AML-193 (cell line): ENCODE results near the gene CEP290.
A peak's percentile ranks its signal among the peaks of the same experiment; 100 is the strongest.
"Not testable (repeated sequence)": the region's sequence is repeated elsewhere in the genome, so short reads cannot be mapped to it uniquely, and the experiment has no call there.

Source experiments
- DNase-seq, 2 experiments: peaks; one replicate each; lab custom pipeline; 2025; lab: John Stamatoyannopoulos, UW

CEP290 gene

GRCh38 chr12:88144546-88145468 is 2.9 kb upstream of the CEP290 start:
- DNase-seq, result no peak

GRCh38 chr12:88144037-88144436 is 2.1 kb upstream of the CEP290 start:
- no peak for DNase-seq

DNA sequence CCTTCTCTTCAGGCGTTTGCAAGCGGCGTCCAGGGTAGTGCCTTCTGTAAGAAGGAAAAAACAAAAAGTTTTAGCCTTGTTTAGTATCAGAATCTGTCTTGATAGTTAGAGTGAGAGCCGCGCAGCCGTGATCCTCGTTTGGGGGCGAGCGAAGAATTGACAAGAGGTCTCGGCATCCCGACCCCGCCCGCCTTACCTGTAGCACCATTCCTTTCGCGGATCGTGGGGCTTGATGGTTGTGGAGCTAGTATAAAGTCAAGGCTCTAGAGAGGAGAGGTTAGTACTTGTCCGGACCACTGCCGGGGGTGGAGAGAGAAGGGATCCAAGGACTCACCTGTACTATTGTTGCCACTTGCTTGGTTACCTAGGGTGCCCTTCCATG is 713 bp upstream of the CEP290 start:
- no peak for DNase-seq

GRCh38 chr12:88141425-88141773 is 489 bp downstream of the CEP290 start:
- no peak for DNase-seq

DNA sequence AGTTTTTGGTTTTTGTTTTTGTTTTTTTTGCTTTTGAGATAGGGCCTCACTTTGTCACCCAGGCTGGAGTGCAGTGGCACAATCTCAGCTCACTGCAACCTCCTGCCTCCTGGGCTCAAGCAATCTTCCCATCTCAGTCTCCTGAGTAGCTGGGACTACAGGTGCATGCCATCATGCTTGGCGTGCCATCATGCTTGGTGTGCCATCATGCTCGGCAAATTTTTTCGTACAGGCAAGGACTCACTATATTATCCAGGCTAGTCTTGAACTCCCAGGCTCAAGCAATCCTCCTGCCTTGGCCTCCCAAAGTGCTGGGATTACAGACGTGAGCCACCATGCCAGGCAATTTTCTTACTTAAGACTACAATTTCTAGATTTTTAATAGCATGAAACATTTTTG is 2.2 kb downstream of the CEP290 start:
- DNase-seq, result not testable (repeated sequence)

DNA sequence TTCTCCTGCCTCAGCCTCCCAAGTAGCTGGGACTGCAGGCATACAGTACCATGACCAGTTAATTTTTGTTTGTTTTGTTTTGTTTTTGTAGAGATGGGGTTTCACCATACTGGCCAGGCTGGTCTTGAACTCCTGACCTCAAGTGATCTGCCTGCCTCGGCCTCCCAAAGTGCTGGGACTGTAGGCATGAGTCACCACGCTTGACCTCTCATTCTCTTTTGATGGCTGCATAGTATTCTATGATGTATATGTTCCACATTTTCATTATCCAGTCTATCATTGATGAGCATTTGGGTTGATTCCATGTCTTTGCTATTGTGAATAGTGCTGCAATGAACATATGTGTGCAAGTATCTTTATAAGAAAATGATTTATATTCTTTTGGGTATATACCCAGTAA is 8.7 kb downstream of the CEP290 start:
- DNase-seq, result not testable (repeated sequence)

DNA sequence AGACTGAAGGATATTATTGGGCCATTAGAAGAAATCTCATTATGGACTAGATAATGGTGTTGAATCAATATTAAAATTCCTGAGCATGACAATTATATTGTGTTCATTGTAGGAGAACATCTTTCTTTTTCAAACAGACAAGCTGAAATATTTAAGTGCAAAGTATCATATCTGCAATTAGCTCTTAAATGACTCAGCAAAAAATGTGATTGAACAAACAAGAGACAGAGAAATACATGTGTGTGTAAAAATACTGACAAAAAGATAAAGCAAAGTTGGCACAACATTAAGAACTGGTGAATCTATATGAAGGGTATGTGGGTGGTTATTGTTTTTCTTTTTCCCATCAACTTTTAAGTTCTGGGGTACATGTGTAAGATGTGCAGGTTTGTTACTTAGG is 9.5 kb downstream of the CEP290 start:
- no peak for DNase-seq

GRCh38 chr12:88127855-88128254 is 14.0 kb downstream of the CEP290 start:
- no peak for DNase-seq

- no peak for DNase-seq
These were observed 14.8 kb downstream of the CEP290 start for GRCh38 chr12:88127099-88127498.

DNA sequence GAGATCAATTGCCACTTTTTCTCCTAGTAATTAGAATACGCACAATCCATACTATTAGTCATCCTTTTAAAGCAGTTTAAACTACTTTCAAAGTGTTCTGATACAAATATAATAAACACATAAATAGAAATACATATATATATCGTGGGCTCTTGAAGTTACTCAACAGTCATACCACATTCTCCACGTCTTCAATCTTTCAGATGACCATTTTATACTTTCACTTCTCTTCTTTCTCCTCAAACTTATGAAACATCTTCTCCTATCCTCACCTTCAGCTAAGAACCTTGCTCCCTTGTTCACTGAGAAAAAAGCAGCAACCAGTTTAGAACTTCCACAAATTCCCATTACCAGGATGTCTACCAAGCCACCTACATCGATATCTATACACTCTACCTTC is 19.2 kb downstream of the CEP290 start:
- no peak for DNase-seq

DNA sequence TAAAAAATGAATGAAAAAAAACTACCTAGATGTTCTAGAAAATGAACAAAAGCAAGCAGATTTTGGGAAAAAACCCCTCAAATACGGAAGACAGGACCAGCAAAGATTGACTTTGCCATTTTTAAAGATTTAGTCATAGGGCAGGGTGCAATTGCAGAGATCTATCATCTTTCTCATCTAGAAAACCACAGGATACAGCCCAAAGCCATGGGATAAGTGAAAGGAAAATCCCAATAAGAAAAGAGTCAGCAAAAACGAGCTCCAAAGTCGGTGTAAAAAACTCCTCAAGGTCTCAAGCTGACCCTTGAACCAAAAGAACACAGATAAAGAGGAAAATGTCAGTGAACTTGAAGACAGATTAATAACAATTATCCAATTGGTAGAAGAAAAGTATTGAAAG is 28.0 kb downstream of the CEP290 start:
- no peak for DNase-seq

GRCh38 chr12:88111074-88111652 is 30.7 kb downstream of the CEP290 start:
- peak in 1 of 2 experiments; percentile 29 for DNase-seq

GRCh38 chr12:88108021-88108420 is 33.9 kb downstream of the CEP290 start:
- no peak for DNase-seq

DNA sequence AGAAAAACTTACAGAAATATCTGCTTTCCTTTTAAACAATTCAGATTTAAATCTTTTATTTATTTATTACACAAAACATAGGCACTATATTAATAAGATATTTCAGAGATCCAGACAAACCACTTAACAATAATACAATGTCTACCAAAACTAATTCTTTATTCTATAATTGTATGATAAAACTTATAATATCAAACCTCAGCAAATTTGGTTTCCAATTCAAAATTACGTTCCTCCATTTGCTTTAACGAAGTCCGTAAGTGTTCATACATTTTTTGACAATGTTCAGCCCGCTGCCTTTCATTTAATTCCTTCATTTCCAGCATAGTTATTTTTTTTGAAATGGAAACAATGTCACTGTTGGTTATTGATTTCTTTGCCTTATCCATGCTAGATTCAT is 48.3 kb downstream of the CEP290 start:
- DNase-seq, result no peak

- DNase-seq, result no peak
These were observed 49.1 kb downstream of the CEP290 start for GRCh38 chr12:88092771-88093170.

DNA sequence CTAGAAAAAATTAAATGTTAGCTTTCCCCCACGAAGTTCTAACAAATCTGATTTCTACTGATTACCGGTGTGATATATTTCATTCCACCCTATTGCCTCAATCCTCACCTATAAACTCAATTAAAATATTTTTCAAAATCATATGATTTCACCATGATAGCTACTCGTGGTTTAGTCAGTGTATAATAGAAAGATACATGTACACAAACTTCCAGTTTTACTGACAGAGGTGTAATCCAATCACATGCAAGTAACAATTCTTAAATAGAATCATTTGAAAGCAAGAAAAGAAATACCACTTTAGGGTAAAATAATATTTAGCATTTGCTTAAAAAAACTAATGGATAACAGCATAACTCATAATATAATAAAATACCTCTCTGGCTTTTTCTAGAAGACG is 57.7 kb downstream of the CEP290 start:
- DNase-seq, result no peak

GRCh38 chr12:88083634-88084033 is 58.3 kb downstream of the CEP290 start:
- DNase-seq, result no peak

DNA sequence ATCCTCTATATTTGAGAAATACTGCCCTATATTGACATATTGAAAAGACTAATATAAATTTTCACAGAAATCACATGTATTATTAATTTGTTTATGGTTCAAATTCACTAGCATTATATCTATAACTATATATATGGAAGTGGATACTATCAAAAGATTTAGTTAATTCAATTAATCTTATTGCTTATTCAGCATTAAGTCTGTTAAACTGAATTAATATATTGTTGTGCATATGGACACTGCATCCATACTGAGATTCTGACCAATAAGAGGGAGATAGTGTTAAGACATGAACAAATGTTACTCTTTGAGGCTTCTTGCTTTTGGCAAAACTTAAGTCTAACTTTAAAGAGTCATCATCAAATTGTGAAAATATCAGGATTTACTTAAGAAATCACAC is 60.6 kb downstream of the CEP290 start:
- no peak for DNase-seq

DNA sequence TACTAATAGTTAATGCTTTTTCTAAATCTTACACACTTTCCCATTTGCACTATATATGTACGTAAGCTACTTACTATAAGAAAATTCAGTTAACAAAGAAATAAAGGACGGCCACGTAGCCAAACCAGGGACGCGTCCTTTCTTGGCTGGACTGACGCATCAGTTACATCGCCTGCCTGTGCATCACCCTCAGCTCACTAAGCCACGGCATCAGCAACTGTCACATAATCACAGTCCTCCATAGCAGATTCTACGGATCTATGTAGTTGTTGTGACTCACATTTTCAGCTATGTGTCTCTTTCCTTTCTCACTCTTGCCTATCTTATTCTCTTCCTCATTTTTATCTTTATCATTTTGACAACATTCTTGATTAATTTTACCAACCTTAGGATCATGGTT is 74.6 kb downstream of the CEP290 start:
- no peak for DNase-seq

- no peak for DNase-seq
These were observed 78.5 kb downstream of the CEP290 start for GRCh38 chr12:88063375-88063774.

DNA sequence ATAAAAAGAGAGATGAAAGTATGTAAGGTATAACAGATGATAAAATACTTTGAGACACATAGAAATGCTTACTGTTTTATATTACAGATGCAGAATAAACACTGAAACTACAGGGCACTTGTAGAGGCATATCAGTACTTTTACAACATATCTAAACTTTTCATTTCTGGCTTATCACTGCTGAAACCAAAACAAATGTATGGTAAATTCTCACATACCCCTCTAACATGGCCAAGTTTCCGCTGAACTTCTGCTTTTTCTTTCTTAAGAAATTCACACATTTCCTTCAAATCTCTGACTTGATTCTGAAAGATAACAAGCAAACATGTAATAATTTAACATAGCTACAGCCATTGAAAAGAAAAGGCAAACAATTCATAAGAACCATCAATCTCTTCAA is 79.4 kb downstream of the CEP290 start:
- no peak for DNase-seq

DNA sequence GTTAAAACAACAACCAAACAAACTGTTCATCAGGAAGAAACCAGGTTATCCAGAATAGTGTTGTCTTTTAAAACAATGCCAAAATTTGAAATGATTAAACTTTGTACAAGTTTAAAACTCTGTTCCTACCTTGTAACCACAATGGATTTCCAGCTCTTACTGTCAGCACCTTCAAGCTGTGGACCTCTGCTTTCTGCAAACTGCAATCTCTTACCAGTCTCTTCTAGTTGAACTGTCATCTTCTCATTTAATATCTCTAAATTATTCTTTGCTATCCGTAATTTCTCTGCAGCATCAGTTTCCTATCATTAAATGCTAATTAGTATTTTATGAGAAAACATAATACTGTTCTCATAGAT is 83.2 kb downstream of the CEP290 start:
- no peak for DNase-seq

DNA sequence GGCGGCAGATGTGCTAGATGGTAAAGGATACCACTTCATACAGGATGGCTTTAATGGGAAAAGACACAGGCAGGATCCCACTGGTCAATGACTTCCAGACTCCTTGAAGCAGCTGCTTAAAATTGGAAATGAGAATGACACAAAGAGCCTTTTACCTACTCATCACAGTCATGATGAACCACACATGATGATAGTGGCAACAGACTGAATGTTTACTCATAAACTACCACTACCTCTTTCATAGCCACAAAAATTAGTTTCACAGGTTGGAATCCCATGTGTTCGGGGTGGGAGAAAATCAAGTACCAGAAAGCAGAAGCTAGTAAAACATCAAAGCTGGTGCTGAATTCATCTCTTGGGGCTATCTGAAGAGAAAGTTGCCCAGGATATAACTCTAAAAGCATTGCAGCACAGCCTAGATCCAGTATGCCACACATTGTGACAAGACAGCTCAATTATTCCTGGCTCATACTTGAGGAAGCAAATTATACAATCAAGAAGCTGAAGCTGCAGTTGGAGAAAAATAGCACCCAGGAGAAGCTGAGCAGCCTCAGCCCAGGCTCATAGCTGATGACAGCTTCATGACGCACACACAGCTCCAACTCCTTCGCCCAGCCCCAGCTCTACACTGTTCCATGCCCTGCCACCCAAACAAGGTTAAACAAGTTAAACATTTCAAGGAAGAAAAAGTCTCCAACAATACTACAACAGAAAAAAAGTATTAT is 83.7 kb downstream of the CEP290 start:
- no peak for DNase-seq
